Endothelial cell of umbilical vein (primary cell): ENCODE measurements around the gene CYP46A1. TPM values are rescaled to one million over a fixed set of nuclear protein-coding genes. Genes with fewer than 3 reads are reported as not detected.

Experiments used
- BruUV-seq: library from RNA; stranded (reverse); fragments of 400-500 nt; replicated peaks from 2 replicates; lab custom pipeline; 2021; lab: Mats Ljungman, UMichigan
- CTCF ChIA-PET: fragments of 300-600, 350-600 bp; sonication (Branson Sonifier 250); formaldehyde crosslinking; loops from one replicate; lab custom pipeline; 2021; ENCODE audit warnings: antibody characterized with exemption, inconsistent platforms; lab: Charles Lee
- POLR2A ChIA-PET: fragments of 300-600, 350-600 bp; sonication (Branson Sonifier 250); formaldehyde crosslinking; loops from one replicate; lab custom pipeline; 2021; ENCODE audit warnings: antibody characterized with exemption, inconsistent platforms; lab: Charles Lee
- DNase-seq: peaks from one replicate; pipeline ENCODE4 v3.0.0-alpha.2; 2011; ENCODE audit warnings: low read depth, low spot score
- FAIRE-seq: peaks from 2 replicates; lab custom pipeline; 2011; peaks lifted over from hg19 to GRCh38; lab: Jason Lieb, UNC
- H2AFZ ChIP-seq: 2 replicates; pipeline ENCODE4 v1.6.0; 2012; ENCODE audit warnings: low read depth, low read length, control low read depth, inconsistent platforms
- H3K27ac ChIP-seq: 2 replicates; pipeline ENCODE4 v1.5.1; 2011; ENCODE audit warnings: low read depth, mild to moderate bottlenecking, control low read depth, low read length, moderate library complexity; ENCODE audit not compliant: insufficient read depth
- H3K27me3 ChIP-seq, 2 experiments: 2 replicates each; pipeline versions ENCODE4 v1.6.0 to v1.6.1; 2011; ENCODE audit warnings: low read length in 2 of 2, mixed read lengths in 1 of 2; ENCODE audit not compliant: control insufficient read depth in 2 of 2, insufficient read depth in 2 of 2
- H3K36me3 ChIP-seq, 2 experiments: 2 replicates in 1 of 2; 3 replicates in 1 of 2; pipeline ENCODE4 v1.5.1; 2011; ENCODE audit warnings: low read length in 2 of 2, mild to moderate bottlenecking in 1 of 2, moderate library complexity in 1 of 2; ENCODE audit not compliant: control insufficient read depth in 2 of 2, insufficient read depth in 2 of 2; ENCODE audit errors: extremely low read depth in 1 of 2
- H3K4me1 ChIP-seq: 3 replicates; pipeline ENCODE4 v1.5.1; 2011; ENCODE audit warnings: mild to moderate bottlenecking, low read length; ENCODE audit not compliant: control insufficient read depth, insufficient read depth; ENCODE audit errors: extremely low read depth
- H3K4me2 ChIP-seq: 2 replicates; pipeline ENCODE4 v1.6.1; 2011; ENCODE audit warnings: low read length, control low read depth, mixed read lengths; ENCODE audit not compliant: insufficient read depth
- H3K4me3 ChIP-seq, 3 experiments: fragments of 200-600 bp in 1 of 3; sonication (generic), shearing (Covaris generic) in 1 of 3; replicated peaks in 1 of 3; 2 replicates each; pipeline ENCODE4 v1.5.1; 2011 to 2016; ENCODE audit warnings: control low read depth in 3 of 3, low read length in 3 of 3, mild to moderate bottlenecking in 2 of 3, inconsistent platforms in 1 of 3, low read depth in 1 of 3, moderate library complexity in 1 of 3; ENCODE audit not compliant: insufficient read depth in 1 of 3
- H3K79me2 ChIP-seq: 2 replicates; pipeline ENCODE4 v1.6.0; 2012; ENCODE audit warnings: low read length, inconsistent platforms; ENCODE audit not compliant: control insufficient read depth, insufficient read depth
- H3K9ac ChIP-seq: replicated peaks from 2 replicates; pipeline ENCODE3; 2011; ENCODE audit warnings: low read length, control low read depth; ENCODE audit not compliant: insufficient read depth; ENCODE audit errors: extremely low read depth
- H3K9me1 ChIP-seq: replicated peaks from 3 replicates; pipeline ENCODE4 v1.6.0; 2011; ENCODE audit warnings: mild to moderate bottlenecking, low read length; ENCODE audit not compliant: control insufficient read depth, insufficient read depth; ENCODE audit errors: extremely low read depth
- H3K9me3 ChIP-seq: replicated peaks from 2 replicates; pipeline ENCODE4 v1.5.1; 2012; ENCODE audit warnings: low read length, inconsistent platforms; ENCODE audit not compliant: control insufficient read depth, insufficient read depth
- H4K20me1 ChIP-seq: replicated peaks from 2 replicates; pipeline ENCODE3; 2011; ENCODE audit warnings: mild to moderate bottlenecking, low read length; ENCODE audit not compliant: control insufficient read depth, insufficient read depth; ENCODE audit errors: extremely low read depth
- CTCF ChIP-seq, 2 donors: IDR thresholded peaks; 1 replicate in 1 of 2; 2 replicates in 1 of 2; pipeline ENCODE4 v1.5.1; 2011; ENCODE audit warnings: low read length in 2 of 2, mild to moderate bottlenecking in 2 of 2, moderate library complexity in 2 of 2, control low read depth in 1 of 2, inconsistent platforms in 1 of 2, low read depth in 1 of 2; ENCODE audit not compliant: insufficient read depth in 1 of 2; ENCODE audit errors: extremely low read depth in 1 of 2
- EZH2 ChIP-seq: IDR thresholded peaks from 2 replicates; pipeline ENCODE4 v1.6.1; 2012; ENCODE audit warnings: borderline replicate concordance, low read depth, mild to moderate bottlenecking, moderate library complexity, low read length, inconsistent platforms; ENCODE audit not compliant: severe bottlenecking
- FOS ChIP-seq: IDR thresholded peaks from 2 replicates; pipeline ENCODE4 v1.6.1; 2011; ENCODE audit warnings: mild to moderate bottlenecking, low read length, moderate library complexity, borderline replicate concordance; ENCODE audit not compliant: insufficient read depth
- GATA2 ChIP-seq: IDR thresholded peaks from 2 replicates; pipeline ENCODE4 v1.7.0; 2011; ENCODE audit warnings: low read depth, mild to moderate bottlenecking, moderate library complexity, mixed read lengths, low read length; ENCODE audit not compliant: insufficient read length, insufficient read depth
- JUN ChIP-seq: IDR thresholded peaks from 2 replicates; pipeline ENCODE4 v1.6.1; 2011; ENCODE audit warnings: borderline replicate concordance, low read depth; ENCODE audit not compliant: insufficient read length, insufficient read depth
- MYC ChIP-seq: IDR thresholded peaks from one replicate; pipeline ENCODE4 v1.6.1; 2011; ENCODE audit warnings: mild to moderate bottlenecking, low read depth, low read length
- POLR2A ChIP-seq: IDR thresholded peaks from 2 replicates; pipeline ENCODE4 v1.6.1; 2012; ENCODE audit warnings: low read depth, mild to moderate bottlenecking, control low read depth, low read length
- POLR2AphosphoS5 ChIP-seq: IDR thresholded peaks from 2 replicates; pipeline ENCODE4 v1.6.1; 2012; ENCODE audit warnings: low read depth, mild to moderate bottlenecking, control low read depth, low read length, moderate library complexity; ENCODE audit not compliant: insufficient read depth
- dilution Hi-C: fragments of 300-500 bp; cut with MboI; formaldehyde crosslinking; loops from one replicate; pipeline ENCODE4 v1.15.0; 2019; ENCODE audit warnings: low sequenced_read_pairs; ENCODE audit not compliant: extremely low pct_ligation_motif_present
- intact Hi-C: fragments of 100-400 bp; cut with micrococcal nuclease; formaldehyde crosslinking; loops from one replicate; pipeline ENCODE4 v1.10.0; 2022
- polyA plus RNA-seq, 4 experiments: library from polyadenylated mRNA; depleted of rRNA in 3 of 4; stranded (reverse) in 3 of 4; unstranded in 1 of 4; fragments of >200 nt; gene quantifications; 2 replicates each; pipeline versions ENCODE4 v1.2.1 to v1.2.3, GENCODE V29; 2011 to 2012; ENCODE audit warnings: missing spikeins in 1 of 4
- total RNA-seq: library from RNA; stranded (reverse); gene quantifications from 2 replicates; pipeline ENCODE4 v1.2.3, GENCODE V29; 2021
- TF ChIP-seq, protein P1 (sequence below): IDR thresholded peaks from 2 replicates; pipeline ENCODE4 v1.6.1; 2011; ENCODE audit not compliant: insufficient read depth, insufficient read length

CYP46A1 gene
- total and polyA plus RNA-seq, 2 donors (not counting 3 experiments of a cell fraction or from before 2014, with no cell fraction given) = 0.03 to 0.24 TPM

- POLR2A ChIA-PET = no interaction called here
- no peak for DNase-seq
- Histone ChIP-seq H3K4me3 (no peak overlapping the region), H3K79me2 (no peaks in the 10 kb centered on the region), H3K9me1 (no peaks in the 10 kb centered on the region), H3K4me1 (no peaks in the 10 kb centered on the region), H4K20me1 (no peaks in the 10 kb centered on the region), H3K27me3 (peaks cover 7 to 26% of the 10 kb centered on the region in 2 experiments), H3K9me3 (no peaks in the 10 kb centered on the region), H3K9ac (no peak overlapping the region), H2AFZ (no peak overlapping the region), H3K4me2 (no peak overlapping the region), H3K36me3 (no peaks in the 10 kb centered on the region), H3K27ac (no peak overlapping the region)
- TF ChIP-seq GATA2 = no peak
- no peak for TF ChIP-seq POLR2A
- BruUV-seq = no TSS peak
- CTCF ChIA-PET = interaction anchor here (0.6 to 1.8 kb wide), 19 partner anchors 8 to 317 kb away, joined by 3 to 14 read pairs (median 4); no protein-coding TSS in a partner anchor
- FAIRE-seq = no peak
- dilution Hi-C loops = no loop called here
- intact Hi-C loops = no loop called here
These were observed 4.5 kb downstream of the CYP46A1 start for GRCh38 chr14:99688629-99689028.

- no peaks in the 10 kb centered on the region for H3K9me1 ChIP-seq
- H3K9me3 ChIP-seq = no peaks in the 10 kb centered on the region
- FAIRE-seq = no peak
- TF ChIP-seq JUN (no peak), EZH2 (no peak), POLR2A (no peak), MYC (no peak), POLR2AphosphoS5 (no peak), GATA2 (no peak), FOS (no peak), CTCF (IDR thresholded peaks at IDR 0.05; ENCODE audit: extremely low read depth in 1 of 2, insufficient read depth in 1 of 2, low read depth in 1 of 2, low read length in 2 of 2) (no peak)
- TF ChIP-seq, protein P1, sequence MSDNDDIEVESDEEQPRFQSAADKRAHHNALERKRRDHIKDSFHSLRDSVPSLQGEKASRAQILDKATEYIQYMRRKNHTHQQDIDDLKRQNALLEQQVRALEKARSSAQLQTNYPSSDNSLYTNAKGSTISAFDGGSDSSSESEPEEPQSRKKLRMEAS = no peak
- no TSS peak for BruUV-seq
- ChIA-PET POLR2A (no interaction called here), CTCF (interaction anchor here (0.8 to 1.8 kb wide), 5 partner anchors 10 to 201 kb away, joined by 3 to 14 read pairs (median 4); no protein-coding TSS in a partner anchor)
- intact Hi-C loops (no loop called here), dilution Hi-C loops (no loop called here)
- no peaks in the 10 kb centered on the region for H3K36me3 ChIP-seq
- no peak overlapping the region for H3K27ac ChIP-seq
- H3K4me3 ChIP-seq = no peak overlapping the region
- no peak overlapping the region for H2AFZ ChIP-seq
- DNase-seq = no peak
- no peak overlapping the region for H3K9ac ChIP-seq
- H3K79me2 ChIP-seq = no peaks in the 10 kb centered on the region
- no peak overlapping the region for H3K4me2 ChIP-seq
- no peaks in the 10 kb centered on the region for H3K4me1 ChIP-seq
- no peaks in the 10 kb centered on the region for H4K20me1 ChIP-seq
- peaks cover 12 to 28% of the 10 kb centered on the region in 2 experiments for H3K27me3 ChIP-seq
These were observed 5.5 kb downstream of the CYP46A1 start for GRCh38 chr14:99689266-99690236.
